ENCODE data around the gene PRAMEF14.
"Not testable (repeated sequence)": the region's sequence is repeated elsewhere in the genome, so short reads cannot be mapped to it uniquely, and the experiment has no call there.

DNA sequence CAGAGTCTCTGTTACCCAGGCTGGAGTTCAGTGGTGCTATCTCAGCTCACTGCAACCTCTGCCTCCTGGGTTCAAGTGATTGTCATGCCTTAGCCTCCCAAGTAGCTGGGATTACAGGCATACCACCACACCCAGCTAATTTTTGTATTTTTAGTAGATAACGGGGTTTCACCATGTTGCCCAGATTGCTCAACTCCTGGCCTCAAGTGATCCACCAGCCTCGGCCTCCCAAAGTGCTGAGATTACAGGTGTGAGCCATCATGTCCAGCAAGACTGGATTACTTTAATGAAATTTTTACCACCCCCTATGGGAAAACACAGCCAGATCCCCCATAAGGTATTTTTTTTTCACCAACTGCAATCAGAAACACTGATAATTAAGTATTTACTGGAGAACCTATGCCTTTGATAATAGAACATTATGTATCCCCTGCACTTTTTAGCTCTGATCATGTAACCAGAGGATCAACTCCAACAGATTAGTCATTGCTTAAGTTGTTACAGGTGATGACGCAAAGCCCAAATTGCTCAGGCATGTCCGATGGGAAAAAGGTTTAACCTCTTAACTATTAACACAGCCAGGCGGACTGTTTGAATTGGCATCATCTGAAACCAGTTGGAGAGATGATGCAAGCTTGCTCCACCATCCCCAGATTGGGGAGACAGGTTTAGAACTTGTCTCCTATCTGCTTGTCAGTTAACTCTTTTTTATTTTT lies 49.6 kb downstream of the PRAMEF14 start:
- TF ChIP-seq, protein P1, sequence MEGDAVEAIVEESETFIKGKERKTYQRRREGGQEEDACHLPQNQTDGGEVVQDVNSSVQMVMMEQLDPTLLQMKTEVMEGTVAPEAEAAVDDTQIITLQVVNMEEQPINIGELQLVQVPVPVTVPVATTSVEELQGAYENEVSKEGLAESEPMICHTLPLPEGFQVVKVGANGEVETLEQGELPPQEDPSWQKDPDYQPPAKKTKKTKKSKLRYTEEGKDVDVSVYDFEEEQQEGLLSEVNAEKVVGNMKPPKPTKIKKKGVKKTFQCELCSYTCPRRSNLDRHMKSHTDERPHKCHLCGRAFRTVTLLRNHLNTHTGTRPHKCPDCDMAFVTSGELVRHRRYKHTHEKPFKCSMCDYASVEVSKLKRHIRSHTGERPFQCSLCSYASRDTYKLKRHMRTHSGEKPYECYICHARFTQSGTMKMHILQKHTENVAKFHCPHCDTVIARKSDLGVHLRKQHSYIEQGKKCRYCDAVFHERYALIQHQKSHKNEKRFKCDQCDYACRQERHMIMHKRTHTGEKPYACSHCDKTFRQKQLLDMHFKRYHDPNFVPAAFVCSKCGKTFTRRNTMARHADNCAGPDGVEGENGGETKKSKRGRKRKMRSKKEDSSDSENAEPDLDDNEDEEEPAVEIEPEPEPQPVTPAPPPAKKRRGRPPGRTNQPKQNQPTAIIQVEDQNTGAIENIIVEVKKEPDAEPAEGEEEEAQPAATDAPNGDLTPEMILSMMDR (IDR thresholded peaks at IDR 0.05) = not testable (repeated sequence)
- not testable (repeated sequence) for TF ChIP-seq EZH2 (IDR thresholded peaks at IDR 0.05)
